GM13977 (cell line): ENCODE results near the gene CTSA.
A peak's percentile ranks its signal among the peaks of the same experiment; 100 is the strongest.
"Not testable (repeated sequence)": the region's sequence is repeated elsewhere in the genome, so short reads cannot be mapped to it uniquely, and the experiment has no call there.

Source experiments
- DNase-seq: peaks from one replicate; pipeline ENCODE4 v3.0.0; 2012; ENCODE audit warnings: low spot score
- in situ Hi-C: fragments of 300-500 bp; cut with MboI; formaldehyde crosslinking; loops from one replicate; pipeline ENCODE4 v1.12.0; 2022; ENCODE audit warnings: low sequenced_read_pairs, low pct_unique_long_range_greater_than_20kb, mixed read lengths, inconsistent platforms; ENCODE audit not compliant: unreplicated experiment
- TF ChIP-seq, protein P1 (sequence below): IDR thresholded peaks from 2 replicates; pipeline ENCODE4 v1.5.1; 2012; ENCODE audit warnings: mild to moderate bottlenecking, control low read depth; ENCODE audit not compliant: insufficient read depth; ENCODE audit errors: extremely low read depth, missing control alignments

The CTSA gene

DNA sequence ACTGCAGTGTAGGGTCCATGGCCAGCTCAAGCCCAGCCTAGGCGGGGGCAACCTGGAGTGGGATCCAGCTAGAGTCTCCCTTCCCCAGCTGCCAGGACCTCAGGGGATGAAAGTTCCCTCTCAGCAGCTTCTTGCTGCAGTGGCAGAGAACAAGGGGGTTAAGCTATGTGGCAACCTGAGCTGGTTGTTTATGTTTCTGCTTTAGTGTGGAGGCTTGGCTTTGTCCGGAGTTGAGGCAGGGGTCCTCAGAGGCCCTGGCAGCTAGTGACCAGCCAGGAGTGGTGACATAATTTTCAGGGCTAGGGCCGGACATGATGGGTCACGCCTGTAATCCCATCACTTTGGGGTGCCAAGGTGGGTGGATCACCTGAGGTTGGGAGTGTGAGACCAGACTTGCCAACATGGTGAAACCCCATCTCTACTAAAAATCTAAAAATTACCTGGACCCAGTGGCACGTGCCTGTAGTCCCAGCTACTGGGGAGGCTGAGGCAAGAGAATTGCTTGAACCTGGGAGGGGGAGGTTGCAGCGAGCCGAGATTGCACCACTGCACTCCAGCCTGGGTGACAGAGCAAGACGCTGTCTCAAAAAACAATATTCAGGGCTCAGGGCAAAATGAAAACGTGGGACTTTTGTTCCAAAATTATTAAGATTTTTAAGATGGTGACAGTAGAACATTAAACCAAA is 34.8 kb downstream of the CTSA start:
- in situ Hi-C loops: no loop called here
- TF ChIP-seq, protein P1, sequence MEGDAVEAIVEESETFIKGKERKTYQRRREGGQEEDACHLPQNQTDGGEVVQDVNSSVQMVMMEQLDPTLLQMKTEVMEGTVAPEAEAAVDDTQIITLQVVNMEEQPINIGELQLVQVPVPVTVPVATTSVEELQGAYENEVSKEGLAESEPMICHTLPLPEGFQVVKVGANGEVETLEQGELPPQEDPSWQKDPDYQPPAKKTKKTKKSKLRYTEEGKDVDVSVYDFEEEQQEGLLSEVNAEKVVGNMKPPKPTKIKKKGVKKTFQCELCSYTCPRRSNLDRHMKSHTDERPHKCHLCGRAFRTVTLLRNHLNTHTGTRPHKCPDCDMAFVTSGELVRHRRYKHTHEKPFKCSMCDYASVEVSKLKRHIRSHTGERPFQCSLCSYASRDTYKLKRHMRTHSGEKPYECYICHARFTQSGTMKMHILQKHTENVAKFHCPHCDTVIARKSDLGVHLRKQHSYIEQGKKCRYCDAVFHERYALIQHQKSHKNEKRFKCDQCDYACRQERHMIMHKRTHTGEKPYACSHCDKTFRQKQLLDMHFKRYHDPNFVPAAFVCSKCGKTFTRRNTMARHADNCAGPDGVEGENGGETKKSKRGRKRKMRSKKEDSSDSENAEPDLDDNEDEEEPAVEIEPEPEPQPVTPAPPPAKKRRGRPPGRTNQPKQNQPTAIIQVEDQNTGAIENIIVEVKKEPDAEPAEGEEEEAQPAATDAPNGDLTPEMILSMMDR: no peak
- no peak for DNase-seq

DNA sequence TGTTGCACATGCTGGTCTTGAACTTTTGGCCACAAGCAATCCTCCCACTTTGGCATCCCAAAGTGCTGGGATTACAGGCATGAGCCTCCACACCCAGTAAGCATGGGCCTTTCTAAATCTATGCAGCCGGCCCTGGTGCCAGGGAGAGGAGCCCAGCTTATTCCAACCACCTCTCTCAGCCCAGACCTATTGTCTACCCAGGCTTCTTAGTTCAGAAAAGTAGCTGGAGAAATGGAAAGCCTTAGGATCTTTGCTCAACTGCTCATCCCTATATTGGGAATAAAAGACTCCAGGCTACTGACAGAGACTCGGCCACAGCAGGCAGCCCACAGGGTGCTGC is 35.6 kb downstream of the CTSA start:
- in situ Hi-C loops: no loop called here
- TF ChIP-seq, protein P1: no peak
- no peak for DNase-seq

DNA sequence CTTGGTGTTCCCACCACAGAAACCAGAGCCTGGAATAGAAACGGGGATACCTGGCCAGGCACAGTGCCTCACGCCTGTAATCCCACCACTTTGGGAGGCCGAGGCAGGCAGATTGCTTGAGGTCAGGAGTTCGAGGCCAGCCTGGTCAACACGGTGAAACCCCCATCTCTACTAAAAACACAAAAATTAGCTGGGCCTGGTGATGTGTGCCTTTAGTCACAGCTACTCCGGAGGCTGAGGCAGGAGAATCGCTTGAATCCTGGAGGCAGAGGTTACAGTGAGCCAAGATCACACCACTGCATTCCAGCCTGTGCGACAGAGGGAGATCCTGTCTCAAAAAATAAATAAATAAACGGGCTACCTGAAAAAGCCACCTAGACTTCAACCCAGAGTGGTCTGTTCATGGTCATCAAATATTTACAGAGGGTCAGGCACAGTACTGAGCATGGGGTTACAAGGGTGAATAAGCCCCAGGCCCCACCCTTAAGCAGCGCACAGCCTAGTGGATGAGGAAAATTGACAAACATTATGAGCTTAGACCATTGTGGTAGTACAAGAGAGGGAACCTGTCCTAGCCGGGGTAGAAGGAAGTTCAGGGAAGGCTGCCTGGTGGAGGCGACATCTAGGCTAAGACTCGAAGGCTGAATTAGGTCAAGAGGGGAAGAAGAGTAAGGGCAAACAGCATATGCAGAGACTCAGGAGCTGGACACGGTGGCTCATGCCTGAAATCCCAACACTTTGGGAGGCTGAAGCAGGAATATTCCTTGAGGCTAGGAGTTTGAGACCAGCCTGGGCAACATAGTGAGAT is 36.1 kb downstream of the CTSA start:
- no peak for DNase-seq
- in situ Hi-C loops: no loop called here
- TF ChIP-seq, protein P1: no peak

DNA sequence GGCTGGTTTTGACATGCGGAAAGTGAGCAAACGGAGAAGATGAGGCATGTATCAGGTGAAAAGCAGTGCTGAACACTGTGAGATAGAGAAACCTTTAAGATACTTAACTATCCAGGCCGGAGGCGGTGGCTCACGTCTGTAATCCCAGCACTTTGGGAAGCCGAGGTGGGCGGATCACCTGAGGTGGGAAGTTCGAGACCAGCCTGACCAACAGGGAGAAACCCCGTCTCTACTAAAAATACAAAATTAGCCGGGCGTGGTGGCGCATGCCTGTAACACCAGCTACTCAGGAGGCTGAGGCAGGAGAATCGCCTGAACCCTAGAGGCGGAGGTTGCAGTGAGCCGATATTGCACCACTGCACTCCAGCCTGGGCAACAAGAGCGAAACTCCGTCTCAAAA is 40.5 kb downstream of the CTSA start:
- in situ Hi-C loops, DNase-seq: not testable (repeated sequence)

DNA sequence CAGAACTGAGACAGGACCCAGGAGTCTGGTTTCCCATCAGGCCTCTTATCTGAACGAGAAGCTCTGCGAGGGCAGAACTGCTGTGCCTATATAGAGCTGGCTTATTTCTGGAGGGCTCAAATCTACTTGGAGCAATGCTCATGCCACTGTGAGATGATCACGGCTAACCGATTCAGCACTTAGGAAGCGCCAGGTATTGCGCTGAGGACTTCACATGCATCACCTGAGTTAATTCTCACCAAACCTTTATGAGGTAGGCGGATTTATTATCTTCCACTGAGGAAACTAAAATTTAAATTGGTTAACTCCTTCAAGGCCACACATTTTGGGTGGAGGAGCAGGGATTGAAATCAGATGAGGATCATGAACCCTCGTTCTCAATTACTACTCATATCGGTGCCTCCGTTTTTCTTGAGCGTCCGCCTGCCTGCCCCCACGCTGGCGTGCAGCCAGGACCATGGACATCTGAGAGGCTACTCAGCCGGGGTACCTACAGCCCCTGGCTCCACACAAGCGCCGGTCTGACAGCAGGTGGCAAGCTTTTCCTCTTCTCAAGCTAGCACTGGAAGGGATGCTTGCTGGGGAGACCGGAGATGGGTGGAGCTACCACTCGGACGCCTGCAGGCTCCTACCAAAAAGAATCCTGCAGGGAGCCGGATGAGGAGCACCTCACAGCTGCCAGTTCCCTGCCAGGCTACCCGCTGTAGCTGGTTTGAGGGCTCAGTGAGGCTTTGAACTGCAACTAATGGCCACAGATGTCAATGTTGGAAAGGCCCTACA is 42.3 kb downstream of the CTSA start:
- in situ Hi-C loops: no loop called here
- TF ChIP-seq, protein P1: peak; percentile 37

DNA sequence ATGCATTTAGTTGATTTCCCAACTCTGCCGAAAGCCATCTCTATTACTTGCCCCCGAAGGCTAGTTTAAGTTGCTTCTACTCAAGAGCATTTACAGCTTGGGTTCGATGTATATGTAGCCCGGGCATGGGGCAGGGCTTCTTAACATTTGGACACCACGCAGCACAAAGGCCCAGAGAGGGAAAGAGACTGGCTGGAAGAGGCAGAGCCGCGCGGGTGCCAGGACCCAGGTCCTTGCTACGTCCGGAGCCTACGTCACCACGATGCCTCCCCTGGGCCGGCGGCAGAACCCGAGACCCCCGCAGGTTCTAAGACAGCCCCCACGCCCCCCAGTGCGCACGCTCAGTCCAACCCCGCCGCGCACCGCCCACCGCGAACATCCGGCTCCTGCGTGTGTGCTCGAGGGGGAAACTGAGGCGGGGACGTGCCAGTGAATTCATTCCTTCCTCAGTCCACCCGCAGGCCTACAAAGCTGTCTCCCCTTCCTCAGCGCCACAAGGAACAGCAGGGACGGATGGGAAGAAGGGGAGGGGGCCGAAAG is 43.0 kb downstream of the CTSA start:
- DNase-seq: peak; percentile 65
- in situ Hi-C loops: no loop called here
- TF ChIP-seq, protein P1: no peak

More for the DNA sequence above, 42.3 kb downstream of the CTSA start:
- peak; percentile 76 for DNase-seq
